LNCAP (cell line): ENCODE results near the gene EVPL.

ENCODE experiments used
- TF ChIP-seq, protein P1 (sequence below): fragments of 450-650 bp; IDR thresholded peaks from 2 replicates; pipeline ENCODE4 v1.5.1; 2017; ENCODE audit warnings: mild to moderate bottlenecking

The EVPL gene

DNA sequence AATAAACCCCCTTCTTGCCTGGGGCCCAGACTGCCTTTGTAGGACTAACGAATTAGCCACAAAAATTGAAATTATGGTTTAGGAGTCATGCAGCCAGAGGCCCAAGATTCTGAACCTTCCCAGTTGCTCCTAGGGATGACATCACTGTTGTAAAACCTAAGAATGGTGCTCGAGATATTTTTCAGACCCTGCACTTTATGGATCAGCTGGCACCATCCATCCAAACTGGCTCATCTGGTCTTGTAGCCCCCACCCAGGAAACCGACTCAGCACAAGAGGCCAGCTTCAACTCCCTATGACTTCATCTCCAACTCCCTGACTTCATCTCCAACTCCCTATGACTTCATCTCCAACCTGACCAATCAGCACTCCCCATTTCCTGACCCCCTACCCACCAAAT, 10.9 kb upstream of the EVPL start:
- TF ChIP-seq, protein P1, sequence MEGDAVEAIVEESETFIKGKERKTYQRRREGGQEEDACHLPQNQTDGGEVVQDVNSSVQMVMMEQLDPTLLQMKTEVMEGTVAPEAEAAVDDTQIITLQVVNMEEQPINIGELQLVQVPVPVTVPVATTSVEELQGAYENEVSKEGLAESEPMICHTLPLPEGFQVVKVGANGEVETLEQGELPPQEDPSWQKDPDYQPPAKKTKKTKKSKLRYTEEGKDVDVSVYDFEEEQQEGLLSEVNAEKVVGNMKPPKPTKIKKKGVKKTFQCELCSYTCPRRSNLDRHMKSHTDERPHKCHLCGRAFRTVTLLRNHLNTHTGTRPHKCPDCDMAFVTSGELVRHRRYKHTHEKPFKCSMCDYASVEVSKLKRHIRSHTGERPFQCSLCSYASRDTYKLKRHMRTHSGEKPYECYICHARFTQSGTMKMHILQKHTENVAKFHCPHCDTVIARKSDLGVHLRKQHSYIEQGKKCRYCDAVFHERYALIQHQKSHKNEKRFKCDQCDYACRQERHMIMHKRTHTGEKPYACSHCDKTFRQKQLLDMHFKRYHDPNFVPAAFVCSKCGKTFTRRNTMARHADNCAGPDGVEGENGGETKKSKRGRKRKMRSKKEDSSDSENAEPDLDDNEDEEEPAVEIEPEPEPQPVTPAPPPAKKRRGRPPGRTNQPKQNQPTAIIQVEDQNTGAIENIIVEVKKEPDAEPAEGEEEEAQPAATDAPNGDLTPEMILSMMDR: no peak

- TF ChIP-seq, protein P1: no peak
Observed at GRCh38 chr17:76036497-76037261, 9.6 kb upstream of the EVPL start.

DNA sequence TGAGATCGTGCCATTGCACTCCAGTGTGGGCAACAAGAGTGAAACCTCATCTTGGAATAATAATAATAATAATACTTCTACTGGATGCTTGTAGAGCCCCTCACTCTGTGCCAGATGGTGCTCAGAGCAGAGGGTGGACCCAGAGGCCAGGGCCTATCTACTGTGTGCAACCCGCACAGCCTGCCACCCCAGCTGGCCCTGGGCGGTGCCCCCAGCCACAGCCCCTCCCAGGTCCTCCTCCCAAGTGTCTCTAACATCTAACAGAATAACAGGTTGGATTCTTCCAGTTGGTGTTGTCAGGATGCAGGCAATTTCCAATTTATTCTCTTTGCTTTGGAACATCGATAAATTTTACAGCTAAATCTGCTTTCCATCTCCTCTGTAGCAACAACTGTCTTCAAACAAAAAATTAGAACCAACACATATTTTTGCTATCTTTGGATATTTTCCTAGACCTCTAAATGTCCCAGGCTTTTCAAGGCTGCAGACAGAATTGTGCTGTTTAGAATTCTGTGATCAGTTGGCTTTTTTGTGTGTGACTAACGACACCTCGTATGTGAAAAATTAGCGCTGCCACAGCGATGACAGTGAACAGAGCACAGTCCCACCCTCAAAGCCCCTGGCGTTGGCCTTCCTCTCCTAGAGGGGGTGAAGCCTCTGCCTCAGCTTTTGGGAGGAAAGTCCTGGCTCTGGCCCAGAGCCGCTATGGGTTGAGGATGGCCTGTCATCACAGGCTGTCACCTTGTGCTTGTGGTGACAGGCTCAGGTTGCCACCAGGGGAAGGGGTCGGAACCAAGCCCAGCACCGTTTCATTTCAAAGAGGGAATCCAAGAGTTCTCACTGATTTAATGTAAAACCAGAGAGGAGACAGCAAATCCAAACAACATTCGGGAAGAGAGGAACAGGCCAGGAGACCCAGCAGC, 7.6 kb upstream of the EVPL start:
- TF ChIP-seq, protein P1: no peak

- TF ChIP-seq, protein P1: no peak
Observed at GRCh38 chr17:76033139-76033538, 6.0 kb upstream of the EVPL start.

- TF ChIP-seq, protein P1: no peak
Observed at GRCh38 chr17:76032780-76033108, 5.6 kb upstream of the EVPL start.

GRCh38 chr17:76032073-76032779, 5.1 kb upstream of the EVPL start:
- TF ChIP-seq, protein P1: no peak

DNA sequence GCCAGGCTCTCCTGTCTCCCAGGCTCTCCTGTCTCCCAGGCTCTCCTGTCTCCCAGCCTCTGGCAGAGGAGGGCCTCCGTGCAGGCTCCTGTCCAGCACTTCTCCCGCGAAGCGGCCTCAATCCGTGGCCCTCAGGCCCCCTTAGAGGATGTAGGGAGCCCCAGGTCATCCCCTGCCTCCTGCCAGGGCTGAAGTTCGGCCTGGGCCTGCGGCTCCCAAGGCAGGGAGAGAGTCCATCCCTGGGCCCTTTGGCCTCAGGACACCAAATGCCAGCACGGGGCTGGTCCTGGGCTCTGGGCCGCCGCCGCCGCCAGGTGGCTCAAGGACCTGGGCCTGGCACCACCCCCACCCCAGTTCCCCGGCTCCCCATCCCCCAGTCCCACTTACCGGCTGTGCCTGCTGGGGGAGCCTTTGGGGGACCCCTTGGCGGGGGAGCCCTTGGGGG, 370 bp downstream of the EVPL start:
- TF ChIP-seq, protein P1: no peak
